ENCODE results near the gene MCU.
"Not testable (repeated sequence)": the region's sequence is repeated elsewhere in the genome, so short reads cannot be mapped to it uniquely, and the experiment has no call there.

MCU gene

GRCh38 chr10:72759584-72759983 is 67.6 kb downstream of the MCU start:
- FAIRE-seq: no peak
- no peak for DNase-seq (ENCODE audit: low spot score)

- DNase-seq (ENCODE audit: low spot score) (no peak), FAIRE-seq (no peak)
These were observed 69.6 kb downstream of the MCU start for GRCh38 chr10:72761498-72761897.

- DNase-seq (ENCODE audit: low spot score): no peak
- no peak for FAIRE-seq
These were observed 70.1 kb downstream of the MCU start for GRCh38 chr10:72762042-72762441.

DNA sequence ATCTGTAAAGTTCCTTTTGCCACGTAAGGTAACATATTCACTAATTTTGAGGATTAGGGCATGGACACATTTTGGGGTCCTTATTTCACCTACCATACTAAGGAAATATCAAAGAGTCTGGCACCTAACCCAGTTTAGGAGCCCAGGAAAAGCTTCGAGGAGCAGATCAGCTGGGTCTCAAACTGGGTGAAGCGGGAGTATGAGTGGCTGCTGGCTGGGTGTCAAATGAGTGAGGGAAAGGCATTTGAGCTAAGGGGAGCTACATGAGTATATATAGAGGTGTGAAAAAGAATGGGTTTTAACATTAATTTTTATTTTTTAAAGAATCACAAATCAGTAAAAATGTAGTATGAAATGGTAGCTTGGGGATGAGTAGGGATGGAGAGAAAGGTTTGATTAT is 71.3 kb downstream of the MCU start:
- DNase-seq (ENCODE audit: low spot score) (no peak), FAIRE-seq (no peak)

DNA sequence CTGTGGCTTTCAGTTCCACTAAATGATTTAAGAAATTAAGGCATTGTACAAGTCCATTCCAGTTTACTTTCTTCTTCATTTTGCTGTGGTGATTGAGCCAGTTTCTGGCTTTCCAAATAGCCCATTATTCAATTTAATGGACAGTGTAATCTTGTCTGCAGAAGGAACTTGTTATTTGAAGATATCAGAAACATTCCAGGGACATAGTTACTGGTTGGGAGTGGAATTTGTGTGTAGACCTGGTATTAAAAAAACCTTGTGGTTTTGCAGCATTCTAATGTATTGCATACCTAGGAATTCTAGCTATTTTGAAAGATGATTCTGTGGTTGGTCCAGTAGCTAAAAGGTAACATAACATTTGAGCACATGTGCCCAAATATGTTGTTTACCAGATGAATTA is 72.2 kb downstream of the MCU start:
- FAIRE-seq: peak; percentile 94
- peak; percentile 82 for DNase-seq (ENCODE audit: low spot score)

GRCh38 chr10:72765051-72765745 is 73.3 kb downstream of the MCU start:
- FAIRE-seq: no peak
- DNase-seq (ENCODE audit: low spot score): no peak

GRCh38 chr10:72771195-72771594 is 79.3 kb downstream of the MCU start:
- FAIRE-seq; DNase-seq (ENCODE audit: low spot score): not testable (repeated sequence)

GRCh38 chr10:72772031-72772430 is 80.1 kb downstream of the MCU start:
- DNase-seq (ENCODE audit: low spot score) (no peak), FAIRE-seq (no peak)

DNA sequence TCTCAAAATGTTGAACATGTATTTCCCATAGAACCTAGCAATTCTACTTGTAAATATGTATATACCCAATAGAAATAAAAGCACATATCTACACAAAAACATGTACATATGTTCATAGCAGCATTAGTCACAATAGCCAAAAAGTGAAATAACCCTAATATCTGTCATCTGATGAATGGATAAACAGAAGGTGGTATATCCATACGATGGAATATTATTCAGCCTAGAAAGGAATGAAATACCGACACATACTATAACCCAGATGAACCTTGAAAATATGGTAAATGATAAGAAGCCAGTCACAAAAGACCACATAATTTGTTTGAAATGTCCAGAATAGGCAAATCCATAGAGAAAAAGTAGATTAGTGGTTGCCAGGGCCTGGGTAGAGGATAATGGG is 87.9 kb downstream of the MCU start:
- DNase-seq (ENCODE audit: low spot score): no peak
- no peak for FAIRE-seq

GRCh38 chr10:72782649-72783330 is 90.8 kb downstream of the MCU start:
- DNase-seq (ENCODE audit: low spot score): no peak
- no peak for FAIRE-seq

DNA sequence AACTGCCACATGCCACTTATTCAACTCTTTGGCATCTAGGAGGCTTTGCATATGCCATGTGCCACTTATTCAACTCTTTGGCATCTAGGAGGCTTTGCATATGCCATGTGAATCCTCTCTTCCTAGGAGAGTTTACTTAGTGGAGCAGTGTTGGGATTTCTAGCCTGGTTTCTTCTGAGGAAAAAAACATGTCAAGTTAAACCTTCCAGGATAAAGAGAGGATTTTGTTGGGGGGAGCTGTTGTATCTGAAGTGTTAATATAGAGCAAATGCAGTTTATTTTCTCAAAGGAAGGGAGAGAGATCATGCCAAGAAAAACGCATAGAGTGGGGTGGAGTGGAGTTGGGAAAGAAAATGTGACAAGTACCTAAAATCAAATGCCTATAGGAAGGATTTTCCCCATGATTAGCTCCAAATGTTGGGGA is 91.5 kb downstream of the MCU start:
- DNase-seq (ENCODE audit: low spot score): no peak
- no peak for FAIRE-seq

- DNase-seq (ENCODE audit: low spot score): peak; percentile 14
- no peak for FAIRE-seq
These were observed 92.8 kb downstream of the MCU start for GRCh38 chr10:72784551-72785351.

DNA sequence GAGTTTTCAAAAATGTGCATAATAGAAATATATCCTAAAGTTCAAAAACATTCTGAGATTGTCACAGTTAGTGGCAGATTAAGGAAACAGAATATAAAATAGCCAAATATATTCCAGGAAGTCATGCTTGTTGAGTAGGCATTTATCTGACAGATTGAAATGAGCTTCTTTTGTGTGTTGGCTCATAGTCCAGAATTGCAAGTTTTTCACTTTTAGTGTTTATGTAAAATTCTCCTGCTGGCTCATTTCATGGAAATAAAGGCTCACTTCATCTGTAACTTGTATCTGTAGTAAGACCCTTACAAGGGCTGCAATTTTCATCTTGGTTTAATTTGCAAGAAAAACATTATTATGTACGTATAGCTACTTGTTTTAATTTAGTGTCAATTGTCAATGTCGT is 93.5 kb downstream of the MCU start:
- no peak for FAIRE-seq
- no peak for DNase-seq (ENCODE audit: low spot score)

DNA sequence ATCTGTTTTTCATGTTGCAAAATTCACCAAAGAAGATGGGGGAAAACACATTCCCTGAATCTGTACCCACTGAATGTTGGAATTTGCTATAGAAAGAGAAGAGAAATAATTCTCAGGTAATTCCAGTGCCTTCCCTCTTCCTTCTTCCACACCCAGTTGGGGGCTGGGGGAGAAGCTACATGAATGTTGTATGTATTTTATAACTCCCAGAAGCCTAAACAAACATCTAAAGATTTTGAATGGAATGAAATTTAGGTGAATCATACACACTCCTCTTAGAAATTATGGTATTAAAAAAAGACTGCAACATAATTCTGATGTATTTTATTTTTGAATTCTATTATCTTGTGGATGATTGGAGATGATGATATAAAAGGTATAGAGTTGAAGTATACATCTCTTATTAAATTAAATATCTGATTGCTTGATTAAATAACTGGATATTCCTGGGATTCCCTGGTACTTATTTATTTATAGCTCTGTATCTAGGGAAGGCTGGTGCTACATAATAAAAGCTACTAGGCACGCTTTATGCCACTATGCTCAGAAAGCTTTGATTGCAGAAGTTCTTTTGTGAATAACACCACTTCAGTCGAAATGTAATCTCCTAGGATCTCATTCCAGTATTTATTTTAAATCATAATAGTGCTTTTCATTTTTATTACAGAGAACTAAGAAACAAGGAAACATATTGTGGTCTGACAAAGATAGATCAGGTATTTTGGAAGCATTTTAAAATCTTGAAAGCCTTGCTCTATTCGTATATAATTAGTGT is 98.5 kb downstream of the MCU start:
- FAIRE-seq: no peak
- DNase-seq (ENCODE audit: low spot score): no peak

DNA sequence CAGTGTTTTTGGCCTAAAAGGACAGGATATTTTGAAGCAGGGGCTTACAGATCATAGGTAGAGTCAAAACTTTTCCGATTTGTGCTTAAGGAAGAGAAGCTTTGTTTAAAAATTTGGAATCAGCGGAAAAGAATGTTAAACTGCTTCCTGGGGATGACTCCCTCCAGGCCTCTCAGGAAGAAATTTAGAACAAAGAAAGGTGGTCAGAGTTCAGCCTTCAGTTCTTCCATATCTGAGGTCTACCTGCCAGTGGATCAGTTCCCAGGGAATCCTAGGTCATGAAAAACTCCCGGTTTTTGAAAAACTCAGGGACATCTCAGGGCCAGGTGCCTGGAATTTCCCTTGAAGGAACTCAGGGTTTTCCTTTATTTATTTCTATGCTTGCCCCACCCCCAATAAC is 100.3 kb downstream of the MCU start:
- DNase-seq (ENCODE audit: low spot score) (no peak), FAIRE-seq (no peak)

DNA sequence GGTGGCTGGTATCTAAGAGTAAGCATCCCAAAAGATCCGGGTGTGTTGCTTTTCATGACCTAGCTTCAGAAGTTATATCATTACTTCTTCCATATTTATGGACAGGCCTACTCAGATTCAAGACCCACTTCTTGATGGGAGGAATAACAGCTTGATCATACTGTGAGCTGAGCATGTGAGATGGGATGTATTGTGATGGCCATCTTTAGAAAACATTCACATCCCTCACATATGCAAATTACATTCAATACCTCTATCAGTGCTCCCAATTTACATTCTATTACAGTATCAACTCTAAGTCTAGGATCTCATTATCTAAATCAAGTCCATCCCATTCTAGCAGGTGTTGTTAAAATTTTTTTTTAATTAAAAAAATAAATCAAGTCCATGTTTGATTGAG is 101.8 kb downstream of the MCU start:
- DNase-seq (ENCODE audit: low spot score) (no peak), FAIRE-seq (no peak)

DNA sequence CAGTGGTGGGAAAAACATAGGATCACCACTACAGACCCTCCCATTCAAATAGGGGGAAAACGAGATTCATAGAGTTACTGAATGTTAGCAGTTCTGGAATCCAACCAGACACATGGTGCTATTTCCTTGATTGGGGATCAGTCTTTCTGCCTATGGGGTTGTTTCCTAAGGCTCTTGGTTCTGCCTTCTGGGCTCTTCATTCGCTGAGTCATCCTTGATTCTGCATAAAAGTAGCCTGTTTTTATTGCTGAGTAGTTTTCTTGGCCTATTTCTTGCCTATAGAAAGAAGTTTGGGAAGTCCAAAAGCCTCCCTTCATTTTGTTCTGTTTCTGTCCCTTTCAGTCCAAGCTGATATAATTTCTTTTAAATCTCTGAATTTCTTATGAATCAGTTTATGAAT is 102.3 kb downstream of the MCU start:
- FAIRE-seq: peak; percentile 5
- no peak for DNase-seq (ENCODE audit: low spot score)

- FAIRE-seq (no peak), DNase-seq (ENCODE audit: low spot score) (no peak)
These were observed 104.1 kb downstream of the MCU start for GRCh38 chr10:72796042-72796441.

- peak; percentile 11 for FAIRE-seq
- no peak for DNase-seq (ENCODE audit: low spot score)
These were observed 104.6 kb downstream of the MCU start for GRCh38 chr10:72796538-72796937.

- no peak for FAIRE-seq
These were observed 108.2 kb downstream of the MCU start for GRCh38 chr10:72800000-72800740.

GRCh38 chr10:72800741-72801092 is 108.8 kb downstream of the MCU start:
- DNase-seq (ENCODE audit: low spot score) (no peak), FAIRE-seq (no peak)

More at GRCh38 chr10:72800000-72800740, 108.2 kb downstream of the MCU start:
- no peak for DNase-seq (ENCODE audit: low spot score)
